OCI-LY3 (cell line): ENCODE results near the gene PHKA1.
"Not testable (repeated sequence)": the region's sequence is repeated elsewhere in the genome, so short reads cannot be mapped to it uniquely, and the experiment has no call there.

Experiments used
- EZH2phosphoT487 ChIP-seq: fragments of 200-600 bp; shearing (Covaris generic); IDR thresholded peaks from 2 replicates; pipeline ENCODE4 v1.6.1; 2018; ENCODE audit warnings: antibody characterized with exemption, mixed run types, low read depth
- TF ChIP-seq, protein P1 (sequence below): fragments of 200-600, 300-600 bp; sonication (generic); IDR thresholded peaks from 2 replicates; pipeline ENCODE4 v1.5.1; 2014; ENCODE audit warnings: antibody characterized with exemption, low read length, low read depth

DNA sequence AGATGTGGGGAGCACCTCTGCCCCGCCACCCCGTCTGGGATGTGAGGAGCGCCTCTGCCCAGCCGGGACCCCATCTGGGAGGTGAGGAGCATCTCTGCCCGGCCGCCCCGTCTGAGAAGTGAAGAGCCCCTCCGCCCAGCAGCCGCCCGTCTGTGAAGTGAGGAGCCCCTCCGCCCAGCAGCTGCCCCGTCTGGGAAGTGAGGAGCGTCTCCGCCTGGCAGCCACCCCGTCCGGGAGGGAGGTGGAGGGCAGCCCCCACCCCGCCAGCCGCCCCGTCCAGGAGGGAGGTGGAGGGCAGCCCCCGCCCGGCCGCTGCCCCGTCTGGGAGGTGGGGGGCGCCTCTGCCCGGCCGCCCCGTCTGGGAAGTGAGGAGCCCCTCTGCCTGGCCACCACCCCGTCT, 154.5 kb downstream of the PHKA1 start:
- TF ChIP-seq, protein P1, sequence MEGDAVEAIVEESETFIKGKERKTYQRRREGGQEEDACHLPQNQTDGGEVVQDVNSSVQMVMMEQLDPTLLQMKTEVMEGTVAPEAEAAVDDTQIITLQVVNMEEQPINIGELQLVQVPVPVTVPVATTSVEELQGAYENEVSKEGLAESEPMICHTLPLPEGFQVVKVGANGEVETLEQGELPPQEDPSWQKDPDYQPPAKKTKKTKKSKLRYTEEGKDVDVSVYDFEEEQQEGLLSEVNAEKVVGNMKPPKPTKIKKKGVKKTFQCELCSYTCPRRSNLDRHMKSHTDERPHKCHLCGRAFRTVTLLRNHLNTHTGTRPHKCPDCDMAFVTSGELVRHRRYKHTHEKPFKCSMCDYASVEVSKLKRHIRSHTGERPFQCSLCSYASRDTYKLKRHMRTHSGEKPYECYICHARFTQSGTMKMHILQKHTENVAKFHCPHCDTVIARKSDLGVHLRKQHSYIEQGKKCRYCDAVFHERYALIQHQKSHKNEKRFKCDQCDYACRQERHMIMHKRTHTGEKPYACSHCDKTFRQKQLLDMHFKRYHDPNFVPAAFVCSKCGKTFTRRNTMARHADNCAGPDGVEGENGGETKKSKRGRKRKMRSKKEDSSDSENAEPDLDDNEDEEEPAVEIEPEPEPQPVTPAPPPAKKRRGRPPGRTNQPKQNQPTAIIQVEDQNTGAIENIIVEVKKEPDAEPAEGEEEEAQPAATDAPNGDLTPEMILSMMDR: not testable (repeated sequence)
- TF ChIP-seq EZH2phosphoT487: not testable (repeated sequence)
